ENCODE results near the gene RABGAP1L. TPM values are rescaled to one million over a fixed set of nuclear protein-coding genes. Genes with fewer than 3 reads are reported as not detected.

RABGAP1L gene
- total and polyA plus RNA-seq, 10 of the 15 experiments (the other 5 are each of a cell fraction or from before 2014, with no cell fraction given), result 5.8 to 194 (median 113) TPM

GRCh38 chr1:174965362-174966007 is 806.2 kb downstream of the RABGAP1L start:
- Histone ChIP-seq H3K36me3 (ENCODE audit: control insufficient read depth in 2 of 2, insufficient read depth in 2 of 2, low read length in 1 of 2) (0 out of 4 replicates have a peak, but pooled peaks cover 0 to 2% of the 10 kb centered on the region in 2 experiments), H3K79me2 (ENCODE audit: control insufficient read depth, insufficient read depth, low read length) (no peaks in the 10 kb centered on the region), H3K9me3 (replicated peaks; ENCODE audit: control insufficient read depth, insufficient read depth, low read length) (no peaks in the 10 kb centered on the region), H3K4me2 (ENCODE audit: control insufficient read depth, insufficient read depth) (no peak overlapping the region), H3K27me3 (replicated peaks in 1 of 2; ENCODE audit: control insufficient read depth in 2 of 2, insufficient read depth in 2 of 2, low read length in 1 of 2) (no peaks in the 10 kb centered on the region), H3K9ac (ENCODE audit: control insufficient read depth, insufficient read depth, low read length) (no peak overlapping the region), H2AFZ (ENCODE audit: control insufficient read depth, low read depth, low read length) (no peak overlapping the region), H4K20me1 (ENCODE audit: control insufficient read depth, insufficient read depth) (no peaks in the 10 kb centered on the region), H3K4me3 (no peak overlapping the region), H3K4me1 (ENCODE audit: control insufficient read depth, insufficient read depth, low read length) (peaks cover 34% of the 10 kb centered on the region), H3K27ac (ENCODE audit: control insufficient read depth, insufficient read depth) (no peak overlapping the region)
- POLR2A ChIA-PET, result interaction anchor here (0.6 to 7.2 kb wide), 13 partner anchors 9 to 1242 kb away, joined by 3 to 74 read pairs (median 4); partner anchors contain the start of genes CACYBP and MRPS14
- CTCF ChIA-PET, result interaction anchor here (0.6 to 1.5 kb wide), 12 partner anchors 8 to 195 kb away, joined by 3 to 6 read pairs (median 3); no protein-coding TSS in a partner anchor
- RAD21 ChIA-PET (ENCODE audit: unreplicated experiment), result interaction anchor here (0.8 to 4.1 kb wide), 15 partner anchors 9 to 223 kb away, joined by 3 to 59 read pairs (median 6); partner anchors contain the start of genes CACYBP and MRPS14
- FAIRE-seq, result no peak
- no peak for DNase-seq (ENCODE audit: low read depth, low spot score)
- intact Hi-C loops (cut with micrococcal nuclease; ENCODE audit: unreplicated experiment), result loop anchor here (5.0 kb wide), 1 partner anchor 178 kb away; no protein-coding TSS in a partner anchor
- SMC1A ChIA-PET (ENCODE audit: uncharacterized antibody, unreplicated experiment), result interaction anchor here (0.6 to 7.4 kb wide), 17 partner anchors 8 to 166 kb away, joined by 3 to 81 read pairs (median 9); partner anchors contain the start of gene CACYBP
- 62% methylated on average over 3 of the region's 3 CpGs for WGBS (ENCODE audit: insufficient coverage, insufficient replicate concordance, low lambda C conversion rate, missing lambda C conversion rate)
- ATAC-seq, result no peak
- no peak for TF ChIP-seq ZNF274 (IDR thresholded peaks at IDR 0.05; ENCODE audit: insufficient read depth, insufficient read length)
- no peak for TF ChIP-seq CEBPB (IDR thresholded peaks at IDR 0.05; ENCODE audit: borderline replicate concordance in 1 of 2, low read depth in 2 of 2, low read length in 2 of 2)
- no peak for TF ChIP-seq SREBF2 (IDR thresholded peaks at IDR 0.05; ENCODE audit: low read length)
- TF ChIP-seq SIX5 (IDR thresholded peaks at IDR 0.05; ENCODE audit: low read depth, low read length, severe bottlenecking), result no peak
- no TSS peak for BruUV-seq (replicated peaks)
- in situ Hi-C loops (cut with MboI), result no loop called here

Measured in GM12878 (cell line).